Activated B cell treated with CpG ODN at 0.5 μM for 24 hours (primary cell): ENCODE data around the gene SEC11A. TPM values are rescaled to one million over a fixed set of nuclear protein-coding genes. Genes with fewer than 3 reads are reported as not detected.

ENCODE experiments used
- ATAC-seq: fragments of 200-7000 bp; cut with Tn5 transposase; one replicate; pipeline ENCODE4 v1.10.0; 2021; ENCODE audit warnings: low read depth, mild to moderate bottlenecking, moderate library complexity
- CTCF ChIA-PET: fragments of 350-600 bp; sonication (Branson Sonifier 250); formaldehyde crosslinking; loops from one replicate; lab custom pipeline; 2021; ENCODE audit warnings: antibody characterized with exemption; lab: Charles Lee
- POLR2A ChIA-PET: fragments of 350-600 bp; sonication (Branson Sonifier 250); formaldehyde crosslinking; loops from one replicate; lab custom pipeline; 2021; ENCODE audit warnings: antibody characterized with exemption; lab: Charles Lee
- DNase-seq: peaks from one replicate; pipeline ENCODE4 v3.0.0; 2022
- H3K27ac Mint-ChIP-seq: one replicate; pipeline ENCODE4 v1.8.0; 2020; ENCODE audit warnings: mixed read lengths
- H3K27me3 Mint-ChIP-seq: one replicate; pipeline ENCODE4 v1.8.0; 2021; ENCODE audit warnings: mixed read lengths
- H3K36me3 Mint-ChIP-seq: one replicate; pipeline ENCODE4 v1.8.0; 2021; ENCODE audit warnings: low read depth, mixed read lengths
- H3K4me1 Mint-ChIP-seq: one replicate; pipeline ENCODE4 v1.8.0; 2021; ENCODE audit warnings: mixed read lengths
- H3K4me3 Mint-ChIP-seq: one replicate; pipeline ENCODE4 v1.8.0; 2020; ENCODE audit warnings: mild to moderate bottlenecking, mixed read lengths
- H3K9me3 Mint-ChIP-seq: one replicate; pipeline ENCODE4 v1.8.0; 2020; ENCODE audit warnings: mixed read lengths
- CTCF ChIP-seq: fragments of 200-600 bp; IDR thresholded peaks from one replicate; pipeline ENCODE4 v1.8.0; 2022; ENCODE audit warnings: antibody characterized with exemption, mild to moderate bottlenecking
- intact Hi-C: fragments of 100-400 bp; cut with micrococcal nuclease; formaldehyde crosslinking; loops from one replicate; pipeline ENCODE4 v1.15.1; 2024
- total RNA-seq: library from RNA; stranded (reverse); gene quantifications from 2 replicates; pipeline ENCODE4 v1.2.3, GENCODE V29; 2022

Gene SEC11A
- total RNA-seq, 1 donor from 2014 or later = 68.9 TPM

- Mint-ChIP-seq H3K36me3 (peaks cover 3% of the 10 kb centered on the region), H3K4me3 (peak overlapping the region; percentile 83), H3K27me3 (no peaks in the 10 kb centered on the region), H3K27ac (peak overlapping the region; percentile 88), H3K9me3 (no peaks in the 10 kb centered on the region), H3K4me1 (peaks cover 35% of the 10 kb centered on the region)
- no peak for TF ChIP-seq CTCF
- POLR2A ChIA-PET = interaction anchor here (0.5 to 6.4 kb wide), 16 partner anchors 9 to 322 kb away, joined by 3 to 70 read pairs (median 4); partner anchors contain the start of genes SEC11A, ZNF592 and ZSCAN2
- intact Hi-C loops = loop anchor here (1.0 to 10.0 kb wide), 8 partner anchors 27 to 386 kb away; partner anchors contain the start of genes PDE8A, SEC11A and ZNF592
- DNase-seq = no peak
- ATAC-seq = no peak
- CTCF ChIA-PET = interaction anchor here (0.9 to 1.8 kb wide), 4 partner anchors 20 to 163 kb away, joined by 3 to 6 read pairs (median 4); no protein-coding TSS in a partner anchor
Measured at GRCh38 chr15:84658788-84659411, 57.0 kb downstream of the SEC11A start.

- intact Hi-C loops = loop anchor here (1.0 to 10.0 kb wide), 8 partner anchors 28 to 387 kb away; partner anchors contain the start of genes PDE8A, SEC11A and ZNF592
- H3K4me1 Mint-ChIP-seq = peaks cover 41% of the 10 kb centered on the region
- ATAC-seq = peak; percentile 76
- ChIA-PET POLR2A (interaction anchor here (0.5 to 6.4 kb wide), 16 partner anchors 10 to 322 kb away, joined by 3 to 70 read pairs (median 6); partner anchors contain the start of genes SEC11A, ZNF592 and ZSCAN2), CTCF (interaction anchor here (0.9 to 1.8 kb wide), 4 partner anchors 21 to 164 kb away, joined by 3 to 6 read pairs (median 4); no protein-coding TSS in a partner anchor)
- peak; percentile 83 for DNase-seq
- peaks cover 6% of the 10 kb centered on the region for H3K36me3 Mint-ChIP-seq
- peak within 1 kb of the TSS; percentile 88 for H3K27ac Mint-ChIP-seq
- TF ChIP-seq CTCF = no peak
- H3K27me3 Mint-ChIP-seq = no peaks in the 10 kb centered on the region
- H3K9me3 Mint-ChIP-seq = no peaks in the 10 kb centered on the region
- peak within 1 kb of the TSS; percentile 83 for H3K4me3 Mint-ChIP-seq
Measured at GRCh38 chr15:84658080-84658787, 57.7 kb downstream of the SEC11A start, which contains the start of gene NMB. TSS of gene NMB (minus strand) at chr15:84658199. CDS start at chr15:84658152, 47 bp downstream.

GRCh38 chr15:84657748-84658079, 58.2 kb downstream of the SEC11A start:
- Mint-ChIP-seq H3K27ac (peak overlapping the region; percentile 50), H3K4me1 (peaks cover 46% of the 10 kb centered on the region), H3K9me3 (no peaks in the 10 kb centered on the region), H3K36me3 (peaks cover 6% of the 10 kb centered on the region), H3K27me3 (no peaks in the 10 kb centered on the region), H3K4me3 (peak overlapping the region; percentile 78)
- DNase-seq (no peak), ATAC-seq (no peak)
- ChIA-PET POLR2A (interaction anchor here (1.3 to 6.4 kb wide), 4 partner anchors 59 to 323 kb away, joined by 6 to 70 read pairs (median 12); partner anchors contain the start of genes SEC11A and ZNF592), CTCF (interaction anchor here (1.3 to 3.9 kb wide), 3 partner anchors 70 to 271 kb away, joined by 3 to 15 read pairs (median 4); no protein-coding TSS in a partner anchor)
- intact Hi-C loops = loop anchor here (1.0 to 10.0 kb wide), 8 partner anchors 29 to 387 kb away; partner anchors contain the start of genes PDE8A, SEC11A and ZNF592
- TF ChIP-seq CTCF = no peak

- Mint-ChIP-seq H3K27me3 (no peaks in the 10 kb centered on the region), H3K4me1 (peaks cover 49% of the 10 kb centered on the region), H3K27ac (no peak overlapping the region), H3K4me3 (peak overlapping the region; percentile 78), H3K36me3 (peaks cover 10% of the 10 kb centered on the region), H3K9me3 (no peaks in the 10 kb centered on the region)
- TF ChIP-seq CTCF = no peak
- no peak for DNase-seq
- no peak for ATAC-seq
- intact Hi-C loops = loop anchor here (10.0 kb wide), 1 partner anchor 388 kb away; no protein-coding TSS in a partner anchor
- ChIA-PET CTCF (interaction anchor here (1.3 to 3.9 kb wide), 4 partner anchors 25 to 271 kb away, joined by 4 to 15 read pairs (median 5); no protein-coding TSS in a partner anchor), POLR2A (interaction anchor here (1.2 to 6.4 kb wide), 6 partner anchors 24 to 92 kb away, joined by 3 to 70 read pairs (median 8); partner anchors contain the start of gene SEC11A)
Measured at GRCh38 chr15:84656972-84657371, 59.0 kb downstream of the SEC11A start.
